ENCODE results near the gene SIK3.

DNA sequence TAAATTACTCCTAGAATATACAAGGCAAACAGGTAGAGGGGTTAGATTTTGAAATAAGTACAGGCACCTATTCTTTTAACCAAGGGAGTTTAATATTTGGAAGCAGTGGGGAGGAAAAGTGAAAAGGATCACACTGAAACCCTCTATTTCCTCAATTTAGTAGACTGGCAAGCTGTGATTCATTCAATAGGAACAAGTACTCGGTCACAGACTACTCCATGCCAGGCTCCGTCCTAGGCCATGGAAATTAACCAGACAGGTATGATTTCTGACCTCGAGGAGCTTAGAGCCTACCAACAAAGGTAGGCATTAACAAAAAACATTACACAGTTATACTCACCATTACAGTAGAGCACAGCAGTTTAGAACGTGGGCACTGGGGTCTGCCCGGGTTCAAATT is 40.9 kb downstream of the SIK3 start:
- TF ChIP-seq, protein P1, sequence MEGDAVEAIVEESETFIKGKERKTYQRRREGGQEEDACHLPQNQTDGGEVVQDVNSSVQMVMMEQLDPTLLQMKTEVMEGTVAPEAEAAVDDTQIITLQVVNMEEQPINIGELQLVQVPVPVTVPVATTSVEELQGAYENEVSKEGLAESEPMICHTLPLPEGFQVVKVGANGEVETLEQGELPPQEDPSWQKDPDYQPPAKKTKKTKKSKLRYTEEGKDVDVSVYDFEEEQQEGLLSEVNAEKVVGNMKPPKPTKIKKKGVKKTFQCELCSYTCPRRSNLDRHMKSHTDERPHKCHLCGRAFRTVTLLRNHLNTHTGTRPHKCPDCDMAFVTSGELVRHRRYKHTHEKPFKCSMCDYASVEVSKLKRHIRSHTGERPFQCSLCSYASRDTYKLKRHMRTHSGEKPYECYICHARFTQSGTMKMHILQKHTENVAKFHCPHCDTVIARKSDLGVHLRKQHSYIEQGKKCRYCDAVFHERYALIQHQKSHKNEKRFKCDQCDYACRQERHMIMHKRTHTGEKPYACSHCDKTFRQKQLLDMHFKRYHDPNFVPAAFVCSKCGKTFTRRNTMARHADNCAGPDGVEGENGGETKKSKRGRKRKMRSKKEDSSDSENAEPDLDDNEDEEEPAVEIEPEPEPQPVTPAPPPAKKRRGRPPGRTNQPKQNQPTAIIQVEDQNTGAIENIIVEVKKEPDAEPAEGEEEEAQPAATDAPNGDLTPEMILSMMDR (IDR thresholded peaks at IDR 0.05): no peak
- TF ChIP-seq EZH2 (IDR thresholded peaks at IDR 0.05): no peak

Data from neural progenitor cell (in vitro differentiated cells).